HG03378 (cell line): Measurements from ENCODE around the gene SPRN.
"Not testable (repeated sequence)": the region's sequence is repeated elsewhere in the genome, so short reads cannot be mapped to it uniquely, and the experiment has no call there.

Source experiments
- ATAC-seq: cut with Tn5 transposase; IDR thresholded peaks from one replicate; pipeline ENCODE4 v1.9.1; 2021; ENCODE audit warnings: mild to moderate bottlenecking, moderate library complexity; ENCODE audit not compliant: unreplicated experiment

Gene SPRN

GRCh38 chr10:133388973-133389818, 35.2 kb downstream of the SPRN start:
- ATAC-seq = peak; percentile 90

GRCh38 chr10:133388236-133388972, 36.0 kb downstream of the SPRN start:
- ATAC-seq = no peak

GRCh38 chr10:133386951-133387350, 37.5 kb downstream of the SPRN start:
- ATAC-seq = not testable (repeated sequence)

- ATAC-seq = no peak
Measured at GRCh38 chr10:133385214-133385613, 39.2 kb downstream of the SPRN start.

DNA sequence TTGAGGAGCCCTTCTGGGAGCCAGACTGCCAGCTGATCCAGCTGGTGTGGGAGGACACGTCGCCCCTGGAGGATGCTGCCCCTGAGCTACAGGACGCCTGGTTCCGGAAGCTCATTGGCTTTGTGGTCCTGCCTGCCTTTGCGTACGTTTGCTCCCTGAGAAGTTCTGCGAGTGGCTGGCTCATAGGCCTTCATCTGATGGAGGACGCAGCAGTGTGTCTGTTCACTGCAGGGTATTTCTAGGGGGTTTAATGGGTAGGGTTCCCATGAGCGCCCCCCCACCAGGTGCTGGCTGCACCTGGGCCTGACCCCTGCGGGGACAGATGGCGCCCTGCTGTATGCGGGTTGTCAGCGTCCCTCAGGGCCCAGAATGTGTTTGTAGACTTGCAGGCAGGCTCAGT, 40.4 kb downstream of the SPRN start:
- no peak for ATAC-seq

DNA sequence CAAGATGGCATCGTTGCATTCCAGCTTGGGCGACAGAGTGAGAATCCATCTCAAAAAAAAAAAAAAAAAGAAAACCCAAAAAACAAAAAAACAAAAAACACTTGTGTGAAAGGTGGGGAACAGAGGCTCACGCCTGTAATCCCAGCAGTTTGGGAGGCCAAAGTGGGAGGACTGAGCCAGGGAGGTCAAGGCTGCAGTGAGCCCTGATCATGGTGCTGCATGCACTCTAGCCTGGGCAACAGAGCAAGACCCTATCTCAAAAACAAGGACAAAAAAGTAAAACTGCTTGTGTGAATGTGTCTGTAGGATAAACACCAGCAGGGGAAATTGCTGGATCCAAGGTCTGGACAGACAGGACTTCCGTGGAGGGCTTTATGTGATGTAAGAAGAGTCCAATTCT, 40.9 kb downstream of the SPRN start:
- no peak for ATAC-seq

DNA sequence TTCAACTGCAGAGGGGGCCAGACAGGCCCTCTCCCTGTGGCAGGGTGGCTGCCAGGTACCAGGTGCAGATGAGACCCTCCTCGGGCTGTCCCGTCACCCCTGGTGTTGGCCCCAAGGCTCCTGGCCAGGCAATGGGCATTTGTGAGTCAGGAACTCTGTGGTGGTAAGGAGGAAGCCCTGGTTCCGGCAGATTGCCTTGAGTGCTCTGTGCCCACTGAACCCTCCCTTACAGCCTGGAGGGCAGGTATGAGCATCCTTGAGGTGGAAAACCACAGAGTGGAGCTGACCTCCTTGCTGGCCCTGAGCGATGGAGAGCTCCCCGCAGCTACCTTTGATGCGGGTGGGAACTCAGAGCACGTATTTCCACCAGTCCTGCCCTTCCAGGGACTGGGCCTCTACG, 43.4 kb downstream of the SPRN start:
- ATAC-seq = no peak

GRCh38 chr10:133379801-133380666, 44.4 kb downstream of the SPRN start:
- ATAC-seq = no peak

DNA sequence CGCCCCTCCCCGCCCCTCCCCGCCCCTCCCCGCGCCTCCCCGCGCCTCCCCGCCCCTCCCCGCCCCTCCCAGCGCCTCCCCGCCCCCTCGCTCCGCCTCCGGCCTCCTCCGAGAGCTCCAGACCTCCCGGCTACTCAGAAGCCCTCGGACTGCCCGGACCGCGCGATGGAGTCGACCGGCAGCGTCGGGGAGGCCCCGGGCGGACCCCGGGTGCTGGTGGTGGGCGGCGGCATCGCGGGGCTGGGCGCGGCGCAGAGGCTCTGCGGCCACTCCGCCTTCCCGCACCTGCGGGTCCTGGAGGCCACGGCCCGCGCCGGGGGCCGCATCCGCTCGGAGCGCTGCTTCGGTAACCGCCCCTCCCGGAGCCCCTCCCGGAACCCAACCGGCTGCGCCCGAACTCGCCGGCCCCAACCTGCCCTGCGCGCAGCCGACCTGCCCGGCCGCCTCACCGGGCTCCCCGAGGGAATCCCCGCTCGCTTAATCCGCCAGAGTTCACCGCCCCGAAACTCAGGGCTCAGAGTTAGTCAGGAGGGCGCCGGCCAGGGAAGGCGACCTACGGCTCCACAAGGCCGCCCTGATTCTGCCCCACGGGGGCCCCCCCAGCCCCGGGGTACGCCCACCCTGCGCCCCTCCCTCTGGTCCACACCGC, 45.1 kb downstream of the SPRN start, which contains the start of gene PAOX:
Gene PAOX (plus strand): TSS at position 111 of the 649 bp plus-strand sequence. CDS start 55 bp downstream, at position 166.
- ATAC-seq = peak; percentile 51

DNA sequence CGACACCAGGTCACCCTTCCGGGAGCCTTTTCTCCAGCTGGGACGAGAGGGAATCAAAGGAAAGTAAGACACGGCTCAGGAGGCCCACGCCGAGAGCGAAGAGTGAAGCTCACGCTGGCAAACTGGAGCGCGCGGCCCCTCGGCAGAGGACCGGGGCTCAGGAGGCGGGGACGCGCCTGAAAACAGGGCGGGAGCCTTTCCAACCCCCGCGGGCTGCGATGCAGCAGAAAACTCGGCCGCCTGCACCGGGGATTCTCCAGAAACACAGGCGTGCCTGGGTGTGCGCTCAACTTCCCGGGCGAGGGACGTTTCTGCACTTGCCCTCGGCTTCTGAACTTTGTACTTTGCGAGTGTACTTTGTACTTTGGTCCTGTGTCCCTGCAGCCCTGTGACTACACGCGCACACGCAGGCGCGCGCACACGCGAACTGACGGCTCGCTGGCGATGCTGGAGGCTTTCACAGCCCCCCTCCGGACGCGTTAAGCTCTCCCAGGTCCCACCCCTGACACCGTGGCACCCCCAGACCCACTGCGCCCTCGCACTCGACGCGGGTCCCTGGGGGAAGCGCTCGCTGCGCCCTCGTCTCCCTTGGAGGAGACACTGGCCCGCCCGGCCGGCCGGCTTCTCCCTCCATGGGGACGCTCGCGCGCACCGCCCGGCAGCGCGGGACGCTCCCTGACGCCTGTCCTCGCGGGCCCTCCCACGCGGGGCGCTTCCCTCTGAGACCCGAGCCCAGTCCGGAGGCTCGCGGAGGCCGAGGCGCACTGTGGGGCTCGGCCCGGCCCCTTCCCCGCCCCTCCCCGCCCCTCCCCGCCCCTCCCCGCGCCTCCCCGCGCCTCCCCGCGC, 46.0 kb downstream of the SPRN start:
- ATAC-seq = peak; percentile 34

DNA sequence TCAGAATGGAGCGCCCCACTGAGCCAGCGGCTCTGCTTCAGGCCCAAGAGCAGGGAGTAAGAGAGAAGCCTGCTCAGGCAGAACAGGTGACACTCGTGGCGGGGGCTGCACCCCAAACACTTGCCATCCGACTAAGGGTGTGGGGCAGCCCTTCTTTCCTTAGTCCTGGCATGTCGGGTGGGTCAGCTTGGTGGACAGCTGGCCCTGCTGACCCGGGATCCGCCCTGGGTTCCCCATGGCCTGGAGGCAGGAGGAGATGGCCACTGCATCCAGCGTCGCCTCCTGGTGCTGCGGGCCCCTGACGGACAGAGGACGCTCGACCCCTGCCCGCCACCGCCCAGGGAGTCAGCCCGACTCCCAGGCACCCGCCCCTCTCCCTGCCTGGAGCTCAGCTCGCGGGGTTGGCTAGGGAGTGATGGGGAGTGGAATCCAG, 46.6 kb downstream of the SPRN start:
- no peak for ATAC-seq

GRCh38 chr10:133377025-133377817, 47.2 kb downstream of the SPRN start:
- ATAC-seq = no peak

DNA sequence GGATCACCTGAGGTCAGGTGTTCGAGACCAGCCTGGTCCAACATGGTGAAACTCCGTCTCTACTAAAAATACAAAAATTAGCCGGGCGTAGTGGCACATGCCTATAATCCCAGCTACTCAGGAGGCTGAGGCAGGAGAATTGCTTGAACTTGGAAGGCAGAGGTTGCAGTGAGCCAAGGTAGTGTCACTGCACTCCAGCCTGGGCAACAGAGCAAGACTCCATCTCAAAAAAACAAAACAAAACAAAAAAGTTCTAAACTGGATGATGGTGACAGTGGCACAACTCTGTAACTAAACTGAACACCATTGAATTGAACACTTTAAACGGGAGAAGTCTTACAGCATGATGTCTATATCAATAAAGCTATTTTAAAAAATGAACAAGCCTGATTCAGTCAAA, 48.2 kb downstream of the SPRN start:
- not testable (repeated sequence) for ATAC-seq

GRCh38 chr10:133375357-133376115, 48.9 kb downstream of the SPRN start:
- ATAC-seq = no peak

DNA sequence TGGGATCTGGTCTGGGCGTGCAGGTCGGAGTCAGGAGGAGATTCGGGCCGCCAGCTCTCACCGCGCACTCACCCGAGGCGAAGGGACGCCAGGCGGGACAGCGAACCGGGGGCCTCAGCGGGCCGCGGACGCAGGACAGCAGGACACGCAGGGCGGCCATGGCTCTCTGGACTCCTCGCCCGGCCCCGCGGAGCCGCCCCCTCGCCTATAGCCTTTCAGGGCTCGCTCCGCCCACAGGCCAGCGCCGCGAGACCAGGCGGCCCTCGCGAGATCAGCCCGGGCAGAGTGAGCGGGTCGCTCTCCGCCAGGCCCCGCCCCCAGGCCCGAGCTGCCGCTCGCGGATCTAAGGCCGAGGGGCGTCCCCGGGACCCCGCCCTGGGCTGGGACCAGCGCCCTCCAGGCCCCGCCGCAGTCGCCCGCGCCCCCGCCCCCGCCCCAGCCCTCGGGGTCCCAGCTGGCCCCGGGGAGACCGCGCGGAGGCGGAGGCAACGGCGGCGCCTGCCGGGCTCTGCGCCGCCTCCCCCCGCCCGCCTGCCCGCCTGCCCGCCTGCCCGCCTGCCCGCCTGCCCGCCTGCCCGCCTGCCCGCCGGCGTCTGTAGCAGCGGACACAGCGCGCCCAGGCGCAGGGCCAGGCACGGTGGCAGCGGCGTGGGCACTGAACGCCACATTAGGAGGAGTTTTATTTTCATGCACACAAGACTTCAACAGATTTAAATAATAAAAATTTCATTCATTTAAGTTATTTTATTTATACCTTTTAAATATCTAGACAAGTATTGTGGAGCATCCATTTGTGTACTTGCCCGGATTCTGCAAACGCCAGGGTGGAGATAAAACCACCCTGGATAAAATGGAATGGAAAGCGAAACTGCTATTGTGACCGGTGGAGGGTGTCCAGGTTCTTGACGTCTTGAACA, 51.0 kb downstream of the SPRN start, which contains the start of gene ECHS1:
Gene ECHS1 (minus strand): TSS at position 181 of the 917 bp plus-strand sequence. CDS start 21 bp downstream, at position 160.
- ATAC-seq = peak; percentile 68

DNA sequence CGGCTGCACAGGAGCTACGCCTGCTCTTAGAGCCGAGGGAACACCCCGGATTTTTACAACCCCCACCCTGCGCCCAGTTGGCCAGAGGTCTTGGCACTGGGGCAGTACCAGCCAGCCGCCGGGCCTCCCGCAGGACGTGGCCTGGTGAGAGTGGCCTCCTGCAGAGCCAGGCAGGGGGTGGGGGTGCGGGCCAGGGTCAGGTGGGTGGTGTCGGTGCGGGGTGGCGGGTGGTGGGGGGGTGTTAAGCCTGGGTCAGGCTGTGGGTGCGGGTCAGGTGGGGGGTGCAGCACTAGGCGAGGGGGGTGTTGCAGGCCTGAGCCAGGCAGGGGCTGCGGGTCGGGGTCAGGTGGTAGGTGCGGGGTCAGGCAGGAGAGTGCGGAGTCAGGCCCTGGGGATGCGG, 51.9 kb downstream of the SPRN start:
- ATAC-seq = no peak
